Thyroid gland (tissue), 4 donors: ENCODE results near the gene NEFH. TPM values are rescaled to one million over a fixed set of nuclear protein-coding genes. Genes with fewer than 3 reads are reported as not detected.

ENCODE experiments used
- DNase-seq, 2 donors: peaks; one replicate each; pipeline ENCODE4 v3.0.0-alpha.2; 2019
- H3K27ac ChIP-seq, 3 donors: fragments of 200-600 bp; sonication (generic); 1 replicate in 2 of 3; 2 replicates in 1 of 3; pipeline ENCODE4 v1.5.1; 2016 to 2019; ENCODE audit warnings: mild to moderate bottlenecking in 1 of 3, moderate library complexity in 1 of 3
- H3K27me3 ChIP-seq: fragments of 200-600 bp; sonication (generic); one replicate; pipeline ENCODE4 v1.5.1; 2019
- H3K36me3 ChIP-seq, 2 donors: fragments of 200-600 bp; sonication (generic); one replicate each; pipeline ENCODE4 v1.5.1; 2016 to 2019
- H3K4me1 ChIP-seq, 2 donors: fragments of 200-600 bp; sonication (generic); one replicate each; pipeline ENCODE4 v1.5.1; 2017 to 2019
- H3K4me3 ChIP-seq, 3 donors: fragments of 200-600 bp; sonication (generic); replicated peaks in 1 of 3; 1 replicate in 2 of 3; 2 replicates in 1 of 3; pipeline ENCODE4 v1.5.1; 2016; ENCODE audit warnings: mild to moderate bottlenecking in 1 of 3
- H3K9me3 ChIP-seq: fragments of 200-600 bp; sonication (generic); one replicate; pipeline ENCODE4 v1.5.1; 2017
- CTCF ChIP-seq, 6 experiments: fragments of 200-600 bp in 3 of 6; fragments of 450-650 bp in 3 of 6; sonication (generic) in 3 of 6; IDR thresholded peaks; one replicate each; pipeline ENCODE4 v1.5.1; 2016 to 2019; ENCODE audit warnings: antibody characterized with exemption in 6 of 6, mild to moderate bottlenecking in 2 of 6, inconsistent platforms in 1 of 6, moderate library complexity in 1 of 6
- POLR2A ChIP-seq, 2 donors: fragments of 450-650 bp; IDR thresholded peaks; one replicate each; pipeline ENCODE4 v1.6.1; 2017; ENCODE audit warnings: antibody characterized with exemption in 2 of 2, mild to moderate bottlenecking in 2 of 2, moderate library complexity in 1 of 2
- WGBS, 2 donors: methylation state at CpG; one replicate each; pipeline ENCODE4 v1.1.5; 2017; 5-methylcytosine and 5-hydroxymethylcytosine counted together
- intact Hi-C: fragments of 100-400 bp; cut with DNase I; formaldehyde crosslinking; loops from one replicate; pipeline ENCODE4 v1.15.1; 2023
- total RNA-seq, 4 donors: library from RNA; depleted of rRNA; stranded (reverse); fragments of >200 nt; gene quantifications; one replicate each; pipeline ENCODE4 v1.2.3, GENCODE V29; 2016

The NEFH gene
- total RNA-seq, 4 donors from 2014 or later: 0.27 to 0.44 (median 0.33) TPM; not detected in 1

- Histone ChIP-seq H3K27ac (no peak overlapping the region), H3K4me3 (no peak overlapping the region), H3K4me1 (no peaks in the 10 kb centered on the region), H3K9me3 (no peaks in the 10 kb centered on the region), H3K27me3 (no peaks in the 10 kb centered on the region), H3K36me3 (peaks cover 57 to 60% of the 10 kb centered on the region in 2 donors)
- no peak for TF ChIP-seq POLR2A (IDR thresholded peaks at IDR 0.05)
- no peak for TF ChIP-seq CTCF (IDR thresholded peaks at IDR 0.05)
- WGBS, 2 donors: 89 to 96% methylated on average over 1 of the region's 1 CpG
- intact Hi-C loops: no loop called here
- no peak for DNase-seq
Measured at GRCh38 chr22:29509815-29510214, 29.8 kb downstream of the NEFH start.

- no peaks in the 10 kb centered on the region for H3K4me1 ChIP-seq
- DNase-seq: no peak
- TF ChIP-seq CTCF (IDR thresholded peaks at IDR 0.05): no peak
- TF ChIP-seq POLR2A (IDR thresholded peaks at IDR 0.05): no peak
- H3K27ac ChIP-seq: no peak overlapping the region
- no peak overlapping the region for H3K4me3 ChIP-seq
- 94 to 100% methylated on average over 2 of the region's 2 CpGs for WGBS, 2 donors
- no peaks in the 10 kb centered on the region for H3K27me3 ChIP-seq
- intact Hi-C loops: no loop called here
- H3K36me3 ChIP-seq: peaks cover 65 to 67% of the 10 kb centered on the region in 2 donors
- no peaks in the 10 kb centered on the region for H3K9me3 ChIP-seq
Measured at GRCh38 chr22:29510542-29510941, 30.5 kb downstream of the NEFH start.

GRCh38 chr22:29511126-29511862 lies 31.3 kb downstream of the NEFH start:
- no peak for DNase-seq
- Histone ChIP-seq H3K4me1 (no peaks in the 10 kb centered on the region), H3K27ac (no peak overlapping the region), H3K9me3 (no peaks in the 10 kb centered on the region), H3K36me3 (peaks cover 72 to 74% of the 10 kb centered on the region in 2 donors), H3K4me3 (no peak overlapping the region), H3K27me3 (no peaks in the 10 kb centered on the region)
- intact Hi-C loops: no loop called here
- WGBS, 2 donors: 90 to 92% methylated on average over 8 of the region's 8 CpGs
- TF ChIP-seq CTCF (IDR thresholded peaks at IDR 0.05): no peak
- TF ChIP-seq POLR2A (IDR thresholded peaks at IDR 0.05): no peak

GRCh38 chr22:29512031-29512430 lies 32.0 kb downstream of the NEFH start:
- Histone ChIP-seq H3K4me1 (no peaks in the 10 kb centered on the region), H3K27ac (no peak overlapping the region), H3K27me3 (no peaks in the 10 kb centered on the region), H3K4me3 (no peak overlapping the region), H3K9me3 (no peaks in the 10 kb centered on the region), H3K36me3 (peaks cover 76 to 78% of the 10 kb centered on the region in 2 donors)
- 92 to 96% methylated on average over 4 of the region's 4 CpGs for WGBS, 2 donors
- DNase-seq: no peak
- intact Hi-C loops: no loop called here
- TF ChIP-seq POLR2A (IDR thresholded peaks at IDR 0.05) (no peak), CTCF (IDR thresholded peaks at IDR 0.05) (no peak)

- no peaks in the 10 kb centered on the region for H3K9me3 ChIP-seq
- no peak for DNase-seq
- no peak for TF ChIP-seq POLR2A (IDR thresholded peaks at IDR 0.05)
- TF ChIP-seq CTCF (IDR thresholded peaks at IDR 0.05): no peak
- 61 to 79% methylated on average over 5 of the region's 5 CpGs for WGBS, 2 donors
- H3K4me1 ChIP-seq: no peaks in the 10 kb centered on the region
- H3K27me3 ChIP-seq: no peaks in the 10 kb centered on the region
- no peak overlapping the region for H3K27ac ChIP-seq
- peaks cover 62 to 65% of the 10 kb centered on the region in 2 donors for H3K36me3 ChIP-seq
- intact Hi-C loops: no loop called here
- no peak overlapping the region for H3K4me3 ChIP-seq
Measured at GRCh38 chr22:29517215-29517908, 37.3 kb downstream of the NEFH start.
